Neural crest cell (in vitro differentiated cells): ENCODE data around the gene FST. TPM values are rescaled to one million over a fixed set of nuclear protein-coding genes. Genes with fewer than 3 reads are reported as not detected.

Experiments used
- DNase-seq: peaks from one replicate; pipeline ENCODE4 v3.0.0; 2021; ENCODE audit warnings: low read depth, mixed read lengths, low spot score
- H3K27ac Mint-ChIP-seq: one replicate; pipeline ENCODE4 v1.8.0; 2021; ENCODE audit warnings: mild to moderate bottlenecking, mixed read lengths; ENCODE audit not compliant: unreplicated experiment
- H3K27me3 Mint-ChIP-seq: 2 replicates; pipeline ENCODE4 v1.8.0; 2021; ENCODE audit warnings: low read depth, mild to moderate bottlenecking, mixed read lengths
- H3K36me3 Mint-ChIP-seq: 2 replicates; pipeline ENCODE4 v1.8.0; 2021; ENCODE audit warnings: low read depth, mild to moderate bottlenecking, mixed read lengths
- H3K4me1 Mint-ChIP-seq: 2 replicates; pipeline ENCODE4 v1.8.0; 2021; ENCODE audit warnings: mixed read lengths
- H3K4me3 Mint-ChIP-seq: one replicate; pipeline ENCODE4 v1.8.0; 2021; ENCODE audit warnings: mild to moderate bottlenecking, mixed read lengths
- H3K9me3 Mint-ChIP-seq: 2 replicates; pipeline ENCODE4 v1.8.0; 2021; ENCODE audit warnings: mixed read lengths
- CTCF ChIP-seq: fragments of 200-600 bp; sonication (generic); conservative IDR thresholded peaks from 2 replicates; pipeline ENCODE4 v1.5.0; 2021; ENCODE audit warnings: antibody characterized with exemption, mild to moderate bottlenecking
- total RNA-seq: library from RNA; stranded (reverse); gene quantifications from 2 replicates; pipeline ENCODE4 v1.2.1, GENCODE V29; 2021

The FST gene
- total RNA-seq, 1 donor from 2014 or later: 7.2 TPM

DNA sequence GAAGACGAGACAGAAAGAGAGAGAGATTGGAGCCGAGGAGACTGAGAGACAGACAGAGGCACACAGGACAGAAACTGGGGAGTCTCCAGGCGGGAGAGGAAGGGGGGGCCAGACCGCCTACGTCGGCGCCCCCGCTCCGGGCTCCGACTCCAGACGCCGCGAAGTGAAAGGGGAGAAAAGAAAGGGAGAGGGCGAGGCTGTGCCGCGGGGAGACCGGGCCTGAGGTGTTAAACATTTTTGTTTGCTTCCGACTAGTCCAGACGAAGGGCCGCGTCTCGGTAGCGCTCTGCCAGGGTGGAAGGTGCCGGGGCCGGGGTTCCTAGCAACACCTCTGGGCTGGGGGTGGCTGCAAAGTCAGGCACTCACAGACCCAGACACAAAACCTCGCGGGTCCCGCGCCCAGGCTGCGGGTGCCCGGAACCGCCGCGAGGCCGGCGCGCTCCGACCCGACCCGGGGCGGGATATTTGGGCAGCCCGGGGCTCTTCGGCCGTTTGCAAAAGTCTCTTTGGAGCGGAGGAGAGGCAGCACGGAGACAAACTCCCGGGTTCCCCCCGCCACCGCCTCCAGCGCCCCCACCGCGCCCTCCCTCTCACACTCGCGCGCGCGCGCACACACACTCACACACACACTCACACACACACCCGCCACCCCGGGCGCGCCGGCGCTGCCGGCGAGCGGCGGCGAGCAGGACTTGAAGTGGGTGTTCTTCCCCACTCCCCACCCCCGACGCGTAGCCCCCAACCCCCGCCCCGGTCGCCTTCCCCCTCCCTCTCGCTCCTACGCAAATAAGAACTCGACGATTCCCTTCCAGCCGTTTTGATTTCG, 626 bp upstream of the FST start:
- DNase-seq: peak; percentile 40
- Mint-ChIP-seq H3K9me3 (no peaks in the 10 kb centered on the region), H3K4me3 (peak overlapping the region; percentile 87), H3K36me3 (no peaks in the 10 kb centered on the region), H3K27me3 (peaks cover 59% of the 10 kb centered on the region), H3K4me1 (peaks cover 42% of the 10 kb centered on the region), H3K27ac (peak overlapping the region; percentile 19)
- TF ChIP-seq CTCF: no peak

- DNase-seq: no peak
- Mint-ChIP-seq H3K27me3 (peaks cover 67% of the 10 kb centered on the region), H3K4me3 (peak overlapping the region; percentile 96), H3K9me3 (no peaks in the 10 kb centered on the region), H3K36me3 (no peaks in the 10 kb centered on the region), H3K4me1 (peaks cover 40% of the 10 kb centered on the region), H3K27ac (peak overlapping the region; percentile 24)
- no peak for TF ChIP-seq CTCF
Observed at GRCh38 chr5:53481159-53481886, 894 bp downstream of the FST start.

DNA sequence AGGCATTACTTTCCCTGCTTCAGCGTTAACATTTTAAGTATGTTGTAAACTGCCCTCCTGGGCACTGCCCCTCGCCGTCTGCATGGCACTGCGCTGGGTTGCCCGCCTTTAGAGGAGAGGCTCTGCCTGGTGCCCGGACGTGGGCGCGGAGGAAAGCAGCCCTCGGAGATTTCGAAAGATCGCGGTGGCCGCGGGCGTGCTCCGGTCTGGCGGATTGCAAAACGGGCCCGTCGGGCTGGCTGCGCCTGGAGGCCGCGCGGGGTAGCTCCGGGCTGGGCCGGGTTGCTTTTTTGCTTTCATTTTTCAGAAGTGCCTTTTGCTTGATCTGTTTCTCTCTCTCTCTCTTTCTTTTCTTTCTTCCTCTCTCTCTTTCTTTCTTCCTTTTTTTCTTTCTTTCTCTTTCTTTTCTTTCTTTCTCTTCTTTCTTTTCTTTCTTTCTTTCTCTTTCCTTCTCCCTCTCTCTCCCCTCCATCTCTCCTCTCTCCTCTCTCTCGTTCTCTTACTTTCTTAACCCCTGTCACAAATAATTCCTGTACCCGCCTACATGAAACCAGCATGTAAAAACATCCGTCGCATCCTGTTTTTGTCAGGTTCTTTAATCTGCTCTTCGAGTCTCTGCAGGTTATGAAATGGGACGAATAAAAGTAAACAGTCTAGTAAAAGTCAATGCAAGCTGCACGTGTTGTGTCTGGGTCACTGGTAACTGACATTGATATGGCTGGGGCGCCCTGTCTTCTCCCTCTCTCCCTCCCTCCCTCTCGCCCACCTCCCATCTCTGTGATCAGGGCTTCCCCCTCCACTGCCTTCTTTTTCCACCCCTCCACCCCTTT, 1.7 kb downstream of the FST start:
- Mint-ChIP-seq H3K4me1 (peaks cover 38% of the 10 kb centered on the region), H3K27ac (no peak overlapping the region), H3K9me3 (no peaks in the 10 kb centered on the region), H3K27me3 (peaks cover 70% of the 10 kb centered on the region), H3K4me3 (peak overlapping the region; percentile 96), H3K36me3 (no peaks in the 10 kb centered on the region)
- peak; percentile 53 for TF ChIP-seq CTCF
- DNase-seq: peak; percentile 37

DNA sequence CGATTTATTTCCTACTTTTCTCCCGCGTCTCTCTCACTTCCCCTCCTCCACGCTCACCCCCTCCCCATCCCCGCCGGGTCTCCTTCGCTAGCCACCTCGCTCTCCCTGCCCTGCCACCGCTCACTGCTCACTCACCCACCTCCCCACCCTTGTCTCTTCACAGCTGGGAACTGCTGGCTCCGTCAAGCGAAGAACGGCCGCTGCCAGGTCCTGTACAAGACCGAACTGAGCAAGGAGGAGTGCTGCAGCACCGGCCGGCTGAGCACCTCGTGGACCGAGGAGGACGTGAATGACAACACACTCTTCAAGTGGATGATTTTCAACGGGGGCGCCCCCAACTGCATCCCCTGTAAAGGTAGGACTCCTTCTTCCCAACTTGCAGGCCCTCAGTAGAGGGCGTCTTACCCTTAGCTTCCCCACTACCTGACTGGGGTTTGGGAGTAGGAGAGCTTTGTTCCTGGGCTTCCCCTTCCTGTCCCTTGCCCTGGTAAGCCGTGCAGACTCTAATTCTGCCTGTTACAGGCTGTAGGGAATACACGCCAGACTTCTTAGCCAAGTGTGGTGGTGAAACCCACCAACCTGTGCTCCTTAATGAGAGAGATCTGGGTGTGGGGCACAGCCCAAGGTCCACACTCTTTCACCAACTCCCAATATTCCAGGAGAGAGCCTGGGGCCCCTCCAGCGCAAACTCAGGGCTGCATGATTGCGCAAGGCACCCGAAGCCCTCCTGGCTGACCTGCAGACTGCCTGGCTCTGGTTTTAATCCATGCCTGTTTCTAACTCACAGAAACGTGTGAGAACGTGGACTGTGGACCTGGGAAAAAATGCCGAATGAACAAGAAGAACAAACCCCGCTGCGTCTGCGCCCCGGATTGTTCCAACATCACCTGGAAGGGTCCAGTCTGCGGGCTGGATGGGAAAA, 2.5 kb downstream of the FST start:
- H3K27ac Mint-ChIP-seq: no peak overlapping the region
- peak; percentile 18 for DNase-seq
- no peak for TF ChIP-seq CTCF
- no peaks in the 10 kb centered on the region for H3K9me3 Mint-ChIP-seq
- no peaks in the 10 kb centered on the region for H3K36me3 Mint-ChIP-seq
- H3K4me1 Mint-ChIP-seq: peaks cover 38% of the 10 kb centered on the region
- peak overlapping the region; percentile 96 for H3K4me3 Mint-ChIP-seq
- H3K27me3 Mint-ChIP-seq: peaks cover 70% of the 10 kb centered on the region
